GM23248 (cell line): ENCODE data around the gene TMEM219.

Experiments
- EZH2 ChIP-seq: fragments of 200-600 bp; sonication (generic); IDR thresholded peaks from 2 replicates; pipeline ENCODE4 v1.6.1; 2018; ENCODE audit warnings: antibody characterized with exemption, mild to moderate bottlenecking; ENCODE audit not compliant: insufficient read depth, poor library complexity, severe bottlenecking
- EZH2phosphoT487 ChIP-seq: fragments of 200-600 bp; sonication (generic); IDR thresholded peaks from 2 replicates; pipeline ENCODE4 v1.6.1; 2018; ENCODE audit warnings: antibody characterized with exemption, moderate library complexity, mild to moderate bottlenecking, low read depth; ENCODE audit not compliant: insufficient read depth

GRCh38 chr16:29989111-29989858 lies 27.4 kb downstream of the TMEM219 start:
- TF ChIP-seq EZH2 (no peak), EZH2phosphoT487 (no peak)
